GM18870 (cell line): Measurements from ENCODE around the gene QSER1.
A peak's percentile ranks its signal among the peaks of the same experiment; 100 is the strongest.
"Not testable (repeated sequence)": the region's sequence is repeated elsewhere in the genome, so short reads cannot be mapped to it uniquely, and the experiment has no call there.

ENCODE experiments used
- ATAC-seq: cut with Tn5 transposase; IDR thresholded peaks from one replicate; pipeline ENCODE4 v1.9.1; 2021; ENCODE audit warnings: moderate library complexity; ENCODE audit not compliant: unreplicated experiment

QSER1 gene

GRCh38 chr11:32991427-32991826 lies 98.8 kb downstream of the QSER1 start:
- ATAC-seq = no peak

GRCh38 chr11:32991898-32992297 lies 99.3 kb downstream of the QSER1 start:
- ATAC-seq = no peak

GRCh38 chr11:33000181-33000580 lies 107.6 kb downstream of the QSER1 start:
- ATAC-seq = no peak

- ATAC-seq = no peak
These were observed 108.7 kb downstream of the QSER1 start for GRCh38 chr11:33001281-33001680.

- ATAC-seq = no peak
These were observed 109.3 kb downstream of the QSER1 start for GRCh38 chr11:33001751-33002542.

- no peak for ATAC-seq
These were observed 112.6 kb downstream of the QSER1 start for GRCh38 chr11:33005175-33005574.

GRCh38 chr11:33006010-33006409 lies 113.4 kb downstream of the QSER1 start:
- ATAC-seq = no peak

GRCh38 chr11:33013755-33014154 lies 121.1 kb downstream of the QSER1 start:
- ATAC-seq = no peak

GRCh38 chr11:33015621-33016551 lies 123.3 kb downstream of the QSER1 start, which contains the start of gene DEPDC7:
TSS of gene DEPDC7 (plus strand) at chr11:33015878. CDS start at chr11:33015956, 78 bp downstream.
- ATAC-seq = peak; percentile 41

GRCh38 chr11:33016654-33017053 lies 124.0 kb downstream of the QSER1 start:
- no peak for ATAC-seq

GRCh38 chr11:33017478-33017877 lies 124.9 kb downstream of the QSER1 start:
- no peak for ATAC-seq

GRCh38 chr11:33017965-33018364 lies 125.4 kb downstream of the QSER1 start:
- ATAC-seq = no peak

- ATAC-seq = no peak
These were observed 126.2 kb downstream of the QSER1 start for GRCh38 chr11:33018840-33019239.

- ATAC-seq = no peak
These were observed 128.9 kb downstream of the QSER1 start for GRCh38 chr11:33021501-33021900.

- ATAC-seq = no peak
These were observed 129.3 kb downstream of the QSER1 start for GRCh38 chr11:33021937-33022336.

GRCh38 chr11:33025339-33025722 lies 132.7 kb downstream of the QSER1 start:
- no peak for ATAC-seq

GRCh38 chr11:33027233-33027632 lies 134.6 kb downstream of the QSER1 start:
- ATAC-seq = no peak

- no peak for ATAC-seq
These were observed 135.4 kb downstream of the QSER1 start for GRCh38 chr11:33027846-33028536.

- ATAC-seq = no peak
These were observed 135.9 kb downstream of the QSER1 start for GRCh38 chr11:33028537-33028914.

- not testable (repeated sequence) for ATAC-seq
These were observed 136.6 kb downstream of the QSER1 start for GRCh38 chr11:33029218-33029617.
